Activated T-cell treated with anti-CD3 and anti-CD28 coated beads for 24 hours (primary cell): ENCODE measurements around the gene SLC44A5.

Source experiments
- DNase-seq: peaks from one replicate; pipeline ENCODE4 v3.0.0-alpha.2; 2020; ENCODE audit warnings: low read depth

SLC44A5 gene

DNA sequence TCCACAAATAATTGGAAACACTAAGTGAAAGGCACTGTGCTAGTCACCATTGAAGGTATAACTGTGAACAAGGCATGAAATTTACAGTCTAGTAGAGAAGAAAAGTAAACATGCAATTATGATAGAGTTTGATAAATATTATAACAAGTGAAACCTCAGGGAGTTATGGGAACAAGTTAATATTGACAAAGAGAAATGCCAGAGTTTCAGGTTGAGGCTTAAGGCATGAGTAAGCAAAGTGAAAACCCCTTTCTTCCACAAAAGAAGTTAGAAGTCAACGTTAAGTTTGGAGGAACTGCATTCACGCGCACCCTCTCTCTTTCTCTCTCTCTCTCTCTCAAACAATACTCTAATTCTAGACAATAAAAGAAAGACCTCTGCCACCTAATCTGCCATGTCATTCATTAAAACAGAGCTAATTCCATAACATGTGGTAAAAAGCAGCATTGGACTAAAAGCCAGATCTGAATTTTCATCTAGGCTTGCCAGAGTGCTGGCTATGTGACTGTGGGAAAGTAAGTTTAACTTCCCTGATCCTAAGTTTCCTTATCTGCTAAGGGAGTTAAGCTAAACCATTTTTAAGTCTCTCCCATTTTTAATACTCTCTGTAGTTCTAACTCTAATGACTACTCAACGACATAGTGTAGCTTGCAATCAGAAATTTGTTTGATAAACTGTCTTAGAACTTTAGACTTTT lies 22.0 kb downstream of the SLC44A5 start:
- no peak for DNase-seq

DNA sequence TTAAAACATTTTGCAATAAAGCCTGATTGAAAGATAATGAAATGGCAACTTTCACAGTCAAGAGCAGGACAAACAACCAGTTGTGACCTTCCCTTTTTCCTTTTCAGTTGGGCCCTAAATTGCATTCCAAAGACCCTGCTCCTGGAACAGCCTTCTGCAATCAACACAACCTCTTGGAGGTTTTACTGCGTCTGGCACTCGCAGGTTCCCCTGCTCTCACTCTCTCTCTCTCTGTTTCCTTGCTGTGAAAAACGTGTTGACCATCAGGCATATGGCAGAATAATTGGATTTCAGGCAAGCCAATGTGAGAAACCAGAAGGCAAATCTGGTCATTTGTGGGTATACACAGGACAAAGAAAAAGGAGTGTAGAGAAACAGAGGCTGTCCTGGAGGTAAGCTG lies 23.2 kb downstream of the SLC44A5 start:
- DNase-seq: no peak

DNA sequence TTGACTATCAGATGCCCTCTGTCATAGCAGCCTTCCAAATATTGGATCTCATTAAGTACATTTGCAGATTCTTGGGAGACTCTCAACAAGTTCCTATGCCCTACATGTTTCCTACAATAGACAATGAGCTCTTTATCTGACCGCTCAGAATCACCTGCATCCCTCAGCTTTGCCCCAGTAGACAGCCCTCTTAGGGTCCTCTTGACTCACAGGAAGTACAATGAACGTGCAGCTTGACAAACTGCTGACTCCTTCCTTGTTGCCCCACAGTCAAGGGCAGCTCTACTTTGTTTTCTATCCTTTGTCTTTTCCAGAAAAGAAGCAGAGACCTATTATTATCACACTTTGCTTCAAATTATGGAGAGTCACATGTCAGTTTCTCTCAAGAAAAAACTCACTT lies 27.6 kb downstream of the SLC44A5 start:
- no peak for DNase-seq

DNA sequence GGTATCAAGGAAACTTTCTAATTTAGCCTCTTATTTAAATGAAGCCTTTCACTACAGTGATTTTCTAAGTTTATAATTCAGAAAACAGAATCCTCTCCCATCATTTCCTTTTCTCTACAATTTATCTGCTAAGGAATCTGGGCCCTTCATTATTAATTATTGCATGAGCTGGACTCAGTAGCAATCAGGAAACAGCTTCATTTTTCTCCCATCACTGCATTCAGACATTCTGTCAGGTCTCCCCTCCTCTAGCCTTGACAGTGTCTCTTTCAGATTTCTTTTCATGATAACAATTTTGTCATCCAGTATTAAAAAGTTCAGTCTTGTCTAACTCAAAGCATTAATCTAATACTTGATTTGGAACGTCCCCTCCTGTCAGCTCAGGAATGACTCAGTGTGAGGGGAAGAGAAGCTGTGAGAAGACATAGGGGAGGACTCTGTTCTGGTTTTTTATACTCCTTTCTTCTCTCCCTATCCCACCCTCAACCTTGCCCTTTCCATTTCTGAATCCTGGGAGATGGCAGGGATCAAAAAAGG lies 28.1 kb downstream of the SLC44A5 start:
- DNase-seq: no peak

DNA sequence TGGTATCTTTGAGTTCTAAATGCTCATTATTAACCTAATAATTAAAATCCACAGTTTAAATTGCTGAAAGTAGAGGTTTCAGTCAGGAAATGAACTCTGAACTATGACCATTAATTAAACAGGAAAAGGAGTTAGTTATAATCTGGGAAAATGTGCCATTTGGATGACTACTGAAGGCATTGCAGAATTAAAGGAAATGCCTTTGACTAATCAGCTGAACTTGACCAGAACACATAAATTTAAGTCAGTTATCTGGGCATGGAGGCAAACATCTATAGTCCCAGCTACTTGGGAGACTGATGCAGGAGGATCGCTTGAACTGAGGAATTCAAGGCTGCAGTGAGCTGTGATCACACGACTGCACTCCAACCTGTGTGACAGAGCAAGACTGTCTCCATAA lies 31.9 kb downstream of the SLC44A5 start:
- DNase-seq: no peak

DNA sequence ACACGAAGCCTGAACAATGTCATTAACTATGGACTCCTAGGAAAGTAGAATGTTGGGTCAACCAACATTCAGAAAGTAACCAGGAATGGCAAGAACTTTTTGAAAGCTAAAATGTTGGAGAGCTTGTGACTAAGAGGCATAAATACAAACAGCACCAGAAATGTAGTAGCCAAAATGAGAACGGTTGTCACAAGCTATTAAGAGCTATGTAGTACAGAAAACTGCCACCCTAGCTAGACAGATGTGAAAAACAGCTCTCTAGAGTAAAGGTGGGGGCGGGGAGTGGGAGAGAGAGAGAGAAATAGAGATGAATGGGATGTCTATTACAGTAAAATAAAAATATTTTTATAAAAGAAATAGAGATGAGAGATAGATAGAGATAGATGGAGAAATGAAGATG lies 35.1 kb downstream of the SLC44A5 start:
- DNase-seq: no peak

DNA sequence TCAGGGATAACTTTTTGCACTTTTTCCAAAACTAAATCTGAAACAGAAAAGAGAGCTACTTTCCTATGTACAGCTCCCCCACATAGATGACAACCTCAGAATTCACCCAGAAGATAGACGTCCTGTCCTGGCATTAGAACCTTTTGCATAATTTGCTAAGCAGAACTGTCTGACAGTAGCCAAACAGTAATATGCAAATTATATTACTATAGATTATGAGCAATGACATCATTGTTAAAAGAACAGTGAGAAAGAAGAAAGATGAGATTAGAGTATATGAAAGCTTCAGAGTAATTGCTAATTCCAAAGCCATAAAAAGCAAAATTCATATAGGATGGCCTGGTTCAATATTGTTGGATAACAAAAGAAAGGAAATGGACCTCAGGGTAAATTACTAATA lies 43.7 kb downstream of the SLC44A5 start:
- DNase-seq: no peak

DNA sequence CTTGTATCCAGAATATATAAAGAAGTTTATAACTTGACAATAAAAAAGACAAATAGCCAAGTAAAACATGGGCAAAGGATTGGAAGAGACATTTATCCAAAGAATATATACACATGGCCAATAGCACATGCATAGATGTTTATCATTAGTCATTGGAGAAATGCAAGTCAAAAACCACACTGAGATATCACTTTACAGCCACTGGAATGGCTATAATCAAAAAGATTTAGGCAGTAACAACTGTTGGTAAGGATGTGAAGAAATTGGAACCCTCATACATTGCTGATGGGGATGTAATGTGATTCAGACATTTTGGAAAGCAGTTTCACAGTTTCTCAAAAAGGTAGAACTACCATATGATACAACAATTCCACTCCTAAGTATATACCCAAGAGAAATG lies 51.1 kb downstream of the SLC44A5 start:
- DNase-seq: no peak

DNA sequence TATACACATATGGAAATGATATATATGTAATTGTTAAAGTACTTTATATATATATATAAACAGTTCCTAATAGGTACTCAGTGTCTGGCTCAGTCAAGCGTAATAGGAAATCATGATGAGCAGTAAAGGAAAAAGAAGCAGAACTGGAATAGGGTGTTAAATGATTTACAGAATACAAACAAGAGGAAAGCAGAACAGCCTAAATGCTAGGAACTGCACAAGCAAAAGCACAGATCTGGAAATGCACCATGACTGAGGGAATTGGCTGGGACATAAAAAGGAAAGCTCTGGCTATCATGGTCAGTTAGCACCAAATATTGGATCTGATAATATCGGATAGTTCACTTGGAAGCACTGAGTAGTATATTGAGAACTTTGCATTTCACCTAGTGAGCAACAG lies 51.8 kb downstream of the SLC44A5 start:
- DNase-seq: no peak

DNA sequence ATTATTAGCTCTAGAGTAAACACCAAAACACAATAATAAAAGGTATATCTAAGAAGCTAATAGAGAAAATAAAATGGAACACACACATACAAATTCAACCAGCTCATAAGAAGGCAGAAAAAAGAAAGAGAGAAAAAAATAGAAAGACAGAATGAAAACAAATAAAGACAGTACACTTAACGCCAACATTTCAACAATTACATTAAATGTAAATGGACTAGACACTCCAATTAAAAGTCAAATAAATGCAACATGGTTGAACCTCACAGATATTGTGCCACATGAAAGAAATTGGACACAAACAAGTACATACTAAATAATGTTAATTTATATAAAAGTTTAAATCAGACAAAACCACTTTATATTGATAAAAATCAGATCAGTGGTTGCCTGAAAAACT lies 56.0 kb downstream of the SLC44A5 start:
- no peak for DNase-seq

DNA sequence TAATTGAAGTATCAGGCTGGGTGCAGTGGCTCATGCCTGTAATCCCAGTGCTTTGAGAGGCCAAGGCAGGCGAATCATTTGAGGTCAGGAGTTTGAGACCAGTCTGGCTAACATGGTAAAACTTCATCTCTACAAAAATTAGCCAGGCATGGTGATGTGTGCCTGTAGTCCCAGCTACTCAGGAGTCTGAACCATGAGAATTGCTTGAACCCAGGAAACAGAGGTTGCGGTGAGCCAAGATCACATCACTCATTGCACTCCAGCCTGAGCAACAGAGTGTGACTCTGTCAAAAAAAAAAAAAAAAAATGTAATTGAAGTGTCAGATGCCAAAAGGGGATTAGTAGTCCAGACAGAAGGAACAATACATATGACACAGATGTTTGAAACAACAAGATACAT lies 56.7 kb downstream of the SLC44A5 start:
- DNase-seq: no peak

DNA sequence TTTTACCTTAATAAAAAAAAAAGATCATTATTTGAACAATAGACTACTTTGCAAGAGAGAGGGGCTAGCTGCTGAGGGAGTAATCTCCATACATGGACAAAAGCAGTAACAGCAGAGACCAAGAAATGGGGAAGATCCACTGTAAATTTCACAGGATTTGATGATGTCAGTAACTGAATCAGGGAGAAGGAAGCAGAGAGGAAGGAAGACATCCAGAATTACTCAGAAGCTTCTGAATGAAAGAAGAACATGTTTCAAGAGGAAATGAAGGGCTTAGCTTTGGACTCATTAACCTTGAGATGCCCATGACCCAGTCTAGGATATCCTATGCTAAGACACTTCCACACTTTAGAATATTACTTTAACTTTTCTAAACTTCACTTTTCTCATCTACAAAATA lies 60.4 kb downstream of the SLC44A5 start:
- no peak for DNase-seq

DNA sequence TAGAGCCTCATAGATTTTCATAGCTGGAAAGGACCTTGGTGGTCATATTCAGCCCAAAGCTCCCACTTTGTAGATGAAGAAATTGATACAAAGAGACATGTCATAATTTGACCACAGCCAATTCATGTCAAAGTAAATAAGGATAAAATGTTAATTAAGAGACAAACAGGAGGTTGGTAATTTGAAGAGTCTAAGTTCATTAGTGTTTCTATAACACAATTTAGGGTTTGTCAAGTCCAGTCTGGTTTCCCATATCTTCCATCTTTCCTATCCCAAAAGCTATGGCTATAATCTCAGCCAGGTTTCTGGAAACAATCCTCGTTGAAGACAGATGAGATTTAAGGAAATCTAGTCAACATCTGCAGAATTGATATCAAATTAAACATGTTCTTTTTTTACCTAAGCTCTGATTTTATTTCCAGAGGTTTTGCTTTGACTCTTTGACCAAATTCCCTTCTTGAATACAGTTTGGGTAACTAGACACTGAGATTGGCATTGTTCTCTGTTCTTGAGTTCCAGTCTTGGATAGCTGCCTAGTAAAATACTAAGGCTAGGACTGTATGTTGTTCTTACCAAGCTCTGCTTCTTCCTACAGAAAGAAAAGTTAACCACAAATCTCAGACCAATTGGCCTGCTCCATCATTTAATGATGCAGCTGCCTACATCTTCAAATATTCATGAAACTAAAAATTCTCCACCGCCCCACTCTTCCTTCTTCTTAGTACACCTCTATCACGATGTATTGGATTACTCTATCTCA lies 62.0 kb downstream of the SLC44A5 start:
- DNase-seq: no peak

DNA sequence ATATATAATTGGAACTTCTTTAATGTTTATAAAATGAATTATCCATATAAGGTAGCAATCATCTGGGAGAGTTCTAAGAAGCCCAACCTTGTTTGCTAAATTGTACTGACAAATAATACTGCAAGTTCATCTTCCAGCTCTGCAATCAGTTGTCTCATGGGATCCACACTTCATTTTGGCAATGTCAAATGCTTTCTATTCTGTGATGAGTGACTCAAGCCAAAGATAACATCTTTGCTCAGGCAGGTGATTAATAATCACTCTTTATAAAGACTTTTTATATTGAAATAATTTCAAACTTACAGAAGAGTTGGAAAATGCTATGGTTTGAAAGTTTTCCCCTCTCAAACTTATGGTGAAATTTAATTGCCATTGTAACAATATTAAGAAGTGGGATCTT lies 67.2 kb downstream of the SLC44A5 start:
- DNase-seq: no peak

DNA sequence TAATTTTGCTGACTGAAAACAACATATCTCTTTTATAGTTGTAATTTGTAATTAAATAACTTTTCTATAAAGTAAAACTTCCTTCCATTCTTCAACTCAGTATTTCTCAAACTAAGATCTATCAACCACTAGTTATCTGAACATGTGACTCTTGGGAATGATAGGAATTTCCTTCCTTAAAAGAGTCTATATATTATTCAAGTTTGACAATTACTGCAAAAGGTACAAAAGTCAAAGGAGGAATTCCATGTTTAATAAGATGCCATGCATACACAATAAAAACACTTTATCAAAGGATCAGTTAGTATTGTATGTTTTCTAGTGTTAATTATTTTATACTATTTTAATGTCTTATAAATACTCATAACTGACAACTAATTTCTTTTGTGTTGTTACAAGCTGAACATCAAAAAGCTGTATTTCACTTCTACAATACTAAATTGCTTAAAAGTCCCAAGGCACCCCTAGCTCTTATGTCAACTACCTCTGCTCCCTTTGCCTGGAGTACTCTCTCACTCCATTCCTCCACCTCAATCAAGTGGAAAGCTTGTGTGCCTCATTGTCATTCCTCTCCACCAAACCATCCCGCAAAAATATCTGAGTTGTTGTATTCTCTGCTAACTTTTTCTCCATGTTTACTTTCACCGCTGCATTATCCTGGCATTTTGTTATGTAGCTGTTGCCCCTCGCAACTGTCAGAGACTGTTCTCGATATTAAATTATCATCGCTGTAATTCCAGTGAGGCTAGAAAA lies 67.9 kb downstream of the SLC44A5 start:
- no peak for DNase-seq

DNA sequence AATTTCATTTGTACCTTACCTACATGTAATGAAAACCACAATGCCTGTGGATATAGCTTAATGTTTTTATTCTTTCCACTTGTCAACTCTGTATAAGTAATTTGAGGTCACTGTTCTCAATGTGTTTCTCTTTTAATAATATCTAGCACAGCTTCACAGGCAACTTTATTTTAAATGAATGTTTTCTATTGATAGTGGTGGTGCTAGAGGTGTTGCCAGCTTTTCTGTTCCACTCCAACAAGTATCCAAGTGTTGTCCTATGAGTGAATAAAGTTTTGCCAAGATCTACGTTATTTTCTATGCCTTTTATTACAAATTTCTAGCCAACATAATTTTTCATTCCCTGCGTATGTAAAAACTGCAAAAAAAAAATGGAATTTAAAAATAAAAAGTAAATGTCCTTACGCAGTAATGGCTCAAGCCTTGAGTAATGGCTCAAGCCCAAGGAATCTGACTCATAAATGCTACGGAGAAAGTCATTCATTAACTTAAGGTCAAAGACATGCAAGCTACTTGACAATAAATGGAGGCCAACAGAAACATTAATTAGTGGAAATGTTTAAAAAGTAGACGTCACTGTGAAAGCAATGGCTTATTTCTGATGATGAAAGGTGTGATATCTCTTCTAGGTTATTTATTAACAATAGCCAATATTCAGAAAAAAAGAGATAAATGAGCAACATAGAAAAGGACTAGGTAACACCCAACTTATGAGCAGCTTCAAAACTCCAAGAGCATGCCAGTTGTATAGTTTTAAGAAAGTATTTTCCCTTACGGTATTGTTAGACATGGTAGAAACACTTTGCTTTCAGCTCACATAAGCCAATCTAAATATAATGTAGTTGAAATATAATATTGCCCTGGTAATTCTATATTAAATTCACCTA lies 71.4 kb downstream of the SLC44A5 start:
- no peak for DNase-seq

DNA sequence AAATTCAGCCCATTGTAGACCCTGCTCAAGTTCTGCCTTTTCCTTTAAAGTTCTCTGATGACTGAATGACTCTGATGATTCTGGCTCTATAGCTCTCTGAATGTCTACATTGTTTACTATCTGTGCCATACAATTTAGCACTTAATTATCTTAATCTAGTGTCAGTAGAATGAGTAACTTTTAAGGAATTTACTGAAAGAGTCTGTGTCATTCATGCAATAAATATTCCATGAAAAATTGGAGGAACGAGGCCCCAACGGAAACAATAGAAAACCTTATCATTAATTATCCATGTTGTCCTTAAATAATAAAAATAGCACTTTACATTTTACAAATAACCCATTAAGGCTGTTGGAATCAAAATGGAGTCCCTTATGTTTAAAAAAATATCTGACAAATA lies 77.8 kb downstream of the SLC44A5 start:
- DNase-seq: no peak

DNA sequence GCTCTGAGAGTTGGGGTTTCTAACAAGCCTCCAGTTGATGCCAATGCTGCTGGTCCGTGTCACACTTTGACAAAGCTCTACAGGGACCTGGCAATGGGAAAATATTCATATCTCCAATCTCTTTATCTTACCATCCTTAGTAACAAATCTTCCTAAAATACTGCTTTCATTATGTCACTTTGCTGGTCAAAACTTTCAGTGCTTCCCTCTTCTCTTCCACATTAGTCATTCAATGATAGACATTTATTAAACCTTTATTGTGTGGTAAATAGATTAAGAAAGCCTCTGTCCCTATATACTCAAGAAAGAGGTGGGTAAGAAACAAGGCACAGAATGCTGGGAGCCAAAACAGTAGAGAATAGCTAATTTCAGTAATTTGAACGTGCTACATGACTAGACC lies 79.3 kb downstream of the SLC44A5 start:
- DNase-seq: no peak

DNA sequence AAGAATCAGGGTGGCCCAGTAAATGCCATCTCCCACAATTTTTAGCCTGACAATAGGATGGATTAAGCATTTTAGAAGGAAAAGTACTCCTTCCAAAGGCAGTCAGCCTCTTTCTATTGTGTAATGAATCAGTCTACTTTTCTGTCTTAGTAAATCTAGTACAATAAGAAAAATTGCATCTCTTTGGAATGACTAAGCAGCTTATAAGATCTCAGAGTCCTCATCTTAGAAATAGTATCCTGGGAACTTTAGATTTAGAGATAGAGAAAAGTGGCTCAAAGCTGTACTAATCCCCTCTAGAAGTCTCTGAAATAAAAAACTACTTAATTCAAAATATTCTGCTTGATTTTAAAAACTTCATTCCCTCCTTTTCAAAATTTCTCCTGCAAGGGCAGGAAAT lies 81.4 kb downstream of the SLC44A5 start:
- no peak for DNase-seq

DNA sequence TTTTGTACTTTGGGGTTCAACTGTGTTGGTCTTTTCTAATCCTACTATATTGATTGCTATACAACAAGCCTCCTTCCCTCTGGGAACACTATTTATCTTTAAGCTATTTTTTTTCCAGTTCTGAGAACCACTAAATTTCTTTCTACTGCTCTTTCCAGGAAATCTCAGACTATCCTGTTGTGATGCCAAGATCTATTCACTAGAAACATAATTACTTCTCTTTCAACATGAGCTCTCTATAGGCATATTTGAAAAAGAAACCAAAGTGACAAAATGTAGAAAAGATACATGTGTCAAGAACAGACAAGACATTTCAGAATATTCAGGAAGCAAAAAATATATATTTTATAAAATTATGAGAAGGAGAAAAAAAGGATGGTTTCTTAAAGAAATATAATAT lies 82.9 kb downstream of the SLC44A5 start:
- no peak for DNase-seq

DNA sequence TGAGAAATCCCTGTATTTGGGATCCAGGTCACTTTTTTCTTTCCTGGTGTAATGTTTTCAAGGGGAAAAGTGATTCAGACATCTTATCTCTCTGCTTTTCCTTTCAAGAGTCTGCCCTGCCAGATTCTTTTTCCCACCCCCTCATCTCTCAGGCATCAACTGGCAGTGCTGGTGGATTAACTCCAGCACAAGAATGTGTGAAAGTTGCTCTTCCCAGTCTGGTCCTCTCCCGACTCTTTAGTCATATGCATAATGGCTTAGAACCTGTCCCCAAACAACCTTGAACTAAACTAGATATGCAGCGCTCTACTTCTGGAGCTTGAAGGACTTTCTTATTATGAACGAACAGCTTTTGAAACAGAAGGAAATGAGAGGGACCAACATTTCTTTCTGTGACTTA lies 88.5 kb downstream of the SLC44A5 start:
- DNase-seq: no peak

DNA sequence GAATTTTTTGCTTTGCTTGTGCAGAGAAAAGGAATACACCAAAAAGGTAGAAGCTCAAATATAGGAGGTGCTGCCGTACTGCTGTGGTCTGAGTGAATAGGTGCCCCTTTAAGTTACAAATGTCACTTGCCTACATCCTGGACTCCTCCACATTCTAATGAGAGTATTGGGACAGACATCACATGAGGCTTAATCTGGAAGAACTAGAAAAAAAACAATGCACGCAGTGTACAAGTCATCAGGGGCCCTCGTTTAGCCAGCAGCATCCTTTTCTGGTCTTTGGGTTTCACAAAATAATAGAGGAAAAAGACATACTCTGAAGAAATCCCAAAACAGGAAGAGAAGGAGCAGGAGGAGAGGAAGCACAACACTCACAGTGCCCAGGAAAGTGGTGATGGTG lies 89.3 kb downstream of the SLC44A5 start:
- no peak for DNase-seq
